GM12801 (cell line): ENCODE results near the gene UFL1.

Experiments
- CTCF ChIP-seq: IDR thresholded peaks from one replicate; pipeline ENCODE4 v1.5.1; 2011; ENCODE audit warnings: control low read depth; ENCODE audit not compliant: insufficient read length; ENCODE audit errors: extremely low read depth

UFL1 gene

GRCh38 chr6:96576221-96576620 is 54.6 kb downstream of the UFL1 start:
- TF ChIP-seq CTCF = no peak

DNA sequence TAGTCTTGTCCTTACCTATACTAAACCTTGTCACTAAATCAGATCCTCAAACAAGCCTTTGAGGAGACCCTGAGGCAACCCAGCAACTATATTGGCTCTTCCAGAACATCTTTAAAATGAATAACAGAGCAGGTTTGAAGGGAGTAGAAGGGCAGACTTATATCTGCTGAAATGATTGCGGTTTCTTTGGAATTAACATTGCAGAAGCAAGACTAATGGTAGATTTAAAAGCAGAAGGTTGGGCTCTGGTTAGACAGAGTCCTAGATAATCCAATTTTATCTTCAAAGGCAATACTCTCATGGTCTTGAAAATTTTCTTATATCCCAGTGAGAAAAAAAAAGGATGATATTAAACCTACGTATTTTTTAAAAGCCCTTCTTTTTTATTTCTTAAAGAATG is 60.4 kb downstream of the UFL1 start:
- no peak for TF ChIP-seq CTCF

GRCh38 chr6:96582436-96582835 is 60.8 kb downstream of the UFL1 start:
- TF ChIP-seq CTCF = no peak

GRCh38 chr6:96604420-96604819 is 82.8 kb downstream of the UFL1 start:
- TF ChIP-seq CTCF = no peak
